ENCODE results near the gene EML1.

The EML1 gene

DNA sequence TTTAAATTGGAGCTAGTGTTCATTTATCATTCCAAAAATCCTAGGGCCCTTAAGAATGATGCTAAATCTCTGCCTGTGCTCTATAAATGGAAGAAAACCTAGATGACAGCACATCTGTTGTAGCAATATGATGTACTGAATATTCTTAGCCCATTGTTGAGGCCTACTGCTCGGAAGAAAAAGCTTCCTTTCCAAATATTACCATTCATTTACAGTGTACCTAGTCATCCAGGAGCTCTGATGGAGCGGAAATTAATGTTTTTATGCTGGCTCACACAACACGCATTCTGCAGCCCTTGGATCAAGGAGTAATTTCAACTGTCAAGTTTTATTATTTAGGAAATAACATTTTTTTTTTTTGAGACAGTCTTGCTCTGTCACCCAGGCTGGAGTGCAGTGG, 77.4 kb downstream of the EML1 start:
- in situ Hi-C loops (cut with MboI; ENCODE audit: low pct_unique_long_range_greater_than_20kb, low sequenced_read_pairs, unreplicated experiment) = no loop called here
- DNase-seq (ENCODE audit: low spot score) = no peak
- TF ChIP-seq, protein P1, sequence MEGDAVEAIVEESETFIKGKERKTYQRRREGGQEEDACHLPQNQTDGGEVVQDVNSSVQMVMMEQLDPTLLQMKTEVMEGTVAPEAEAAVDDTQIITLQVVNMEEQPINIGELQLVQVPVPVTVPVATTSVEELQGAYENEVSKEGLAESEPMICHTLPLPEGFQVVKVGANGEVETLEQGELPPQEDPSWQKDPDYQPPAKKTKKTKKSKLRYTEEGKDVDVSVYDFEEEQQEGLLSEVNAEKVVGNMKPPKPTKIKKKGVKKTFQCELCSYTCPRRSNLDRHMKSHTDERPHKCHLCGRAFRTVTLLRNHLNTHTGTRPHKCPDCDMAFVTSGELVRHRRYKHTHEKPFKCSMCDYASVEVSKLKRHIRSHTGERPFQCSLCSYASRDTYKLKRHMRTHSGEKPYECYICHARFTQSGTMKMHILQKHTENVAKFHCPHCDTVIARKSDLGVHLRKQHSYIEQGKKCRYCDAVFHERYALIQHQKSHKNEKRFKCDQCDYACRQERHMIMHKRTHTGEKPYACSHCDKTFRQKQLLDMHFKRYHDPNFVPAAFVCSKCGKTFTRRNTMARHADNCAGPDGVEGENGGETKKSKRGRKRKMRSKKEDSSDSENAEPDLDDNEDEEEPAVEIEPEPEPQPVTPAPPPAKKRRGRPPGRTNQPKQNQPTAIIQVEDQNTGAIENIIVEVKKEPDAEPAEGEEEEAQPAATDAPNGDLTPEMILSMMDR (IDR thresholded peaks at IDR 0.05; ENCODE audit: extremely low read depth, insufficient read depth, missing control alignments) = no peak

DNA sequence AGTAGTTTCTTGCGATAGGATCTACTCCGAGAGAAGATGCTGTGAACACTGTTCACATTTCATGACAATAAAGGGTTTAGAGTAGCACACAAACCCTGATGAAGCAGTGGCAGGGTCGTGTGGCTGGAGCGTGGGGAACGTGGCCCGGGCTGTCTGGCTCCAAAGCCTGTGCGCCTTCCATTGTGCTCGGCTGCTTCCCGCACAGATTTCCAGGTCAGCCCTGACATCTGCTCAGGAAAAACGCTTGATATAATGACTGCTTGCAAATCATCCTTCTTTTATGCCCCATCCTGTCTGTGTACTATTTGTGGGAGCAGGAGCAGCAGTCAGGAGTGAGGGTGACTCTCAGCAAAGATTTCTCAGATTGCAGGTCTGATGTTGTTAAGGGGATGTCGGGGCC, 78.6 kb downstream of the EML1 start:
- TF ChIP-seq, protein P1 (IDR thresholded peaks at IDR 0.05; ENCODE audit: extremely low read depth, insufficient read depth, missing control alignments) = no peak
- in situ Hi-C loops (cut with MboI; ENCODE audit: low pct_unique_long_range_greater_than_20kb, low sequenced_read_pairs, unreplicated experiment) = no loop called here
- DNase-seq (ENCODE audit: low spot score) = no peak

DNA sequence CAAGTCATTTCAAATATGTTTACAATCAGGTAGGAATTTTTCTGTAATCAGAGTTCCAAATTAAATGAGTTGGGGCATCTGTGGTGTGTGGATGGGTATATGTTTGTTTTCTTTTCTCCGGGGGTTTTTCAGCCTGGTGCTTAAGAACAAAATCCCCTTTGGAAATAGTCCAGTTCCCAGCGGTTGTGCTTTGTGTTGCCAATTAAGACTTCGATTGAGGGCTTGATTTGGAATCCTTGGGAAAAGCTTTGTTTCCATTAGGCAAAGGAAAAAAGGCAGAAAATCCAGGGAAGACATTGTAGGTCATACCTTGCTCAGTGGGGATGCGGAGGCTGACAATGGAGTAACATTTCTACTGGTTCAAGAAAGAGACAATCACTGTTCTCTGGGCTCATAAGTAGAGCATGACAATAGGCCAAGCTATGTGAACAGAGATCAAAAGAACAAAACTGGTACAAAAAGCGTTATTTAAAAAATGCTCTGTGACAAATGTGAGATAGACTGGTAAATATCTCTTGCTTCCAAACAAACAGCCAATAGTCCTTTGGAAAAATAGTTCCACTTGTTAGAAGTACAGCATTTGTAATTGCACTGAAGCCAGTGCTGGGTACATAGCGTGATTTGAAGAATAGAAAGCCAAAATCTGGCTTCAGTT, 79.7 kb downstream of the EML1 start:
- TF ChIP-seq, protein P1 (IDR thresholded peaks at IDR 0.05; ENCODE audit: extremely low read depth, insufficient read depth, missing control alignments) = no peak
- DNase-seq (ENCODE audit: low spot score) = no peak
- in situ Hi-C loops (cut with MboI; ENCODE audit: low pct_unique_long_range_greater_than_20kb, low sequenced_read_pairs, unreplicated experiment) = no loop called here

- no peak for DNase-seq (ENCODE audit: low spot score)
- in situ Hi-C loops (cut with MboI; ENCODE audit: low pct_unique_long_range_greater_than_20kb, low sequenced_read_pairs, unreplicated experiment) = no loop called here
- TF ChIP-seq, protein P1 (IDR thresholded peaks at IDR 0.05; ENCODE audit: extremely low read depth, insufficient read depth, missing control alignments) = no peak
These were observed 80.4 kb downstream of the EML1 start for GRCh38 chr14:99873653-99874052.

- TF ChIP-seq, protein P1 (IDR thresholded peaks at IDR 0.05; ENCODE audit: extremely low read depth, insufficient read depth, missing control alignments) = no peak
- DNase-seq (ENCODE audit: low spot score) = no peak
- in situ Hi-C loops (cut with MboI; ENCODE audit: low pct_unique_long_range_greater_than_20kb, low sequenced_read_pairs, unreplicated experiment) = no loop called here
These were observed 81.1 kb downstream of the EML1 start for GRCh38 chr14:99874306-99874705.

DNA sequence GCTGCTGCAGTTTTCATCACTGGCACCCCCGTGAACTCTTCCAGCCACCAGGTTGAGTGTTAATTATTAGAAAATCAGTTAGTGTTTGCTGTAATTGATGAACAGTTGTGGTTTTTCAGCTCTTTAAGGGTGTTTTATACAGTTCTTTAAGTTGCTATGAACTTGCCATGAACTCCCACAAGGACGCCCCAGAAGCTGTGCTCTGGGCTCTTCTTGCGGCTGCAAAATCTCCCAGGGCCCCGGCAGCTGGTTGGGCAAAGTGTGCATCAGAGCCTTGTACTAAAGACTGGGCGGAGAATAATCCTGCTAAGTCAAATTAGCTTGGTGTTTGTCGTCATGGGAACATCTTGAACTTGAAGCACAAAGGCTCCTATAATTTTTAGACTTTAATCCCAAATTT, 82.2 kb downstream of the EML1 start:
- in situ Hi-C loops (cut with MboI; ENCODE audit: low pct_unique_long_range_greater_than_20kb, low sequenced_read_pairs, unreplicated experiment) = loop anchor here (25.0 kb wide), 2 partner anchors 163 to 338 kb away; no protein-coding TSS in a partner anchor
- no peak for DNase-seq (ENCODE audit: low spot score)
- TF ChIP-seq, protein P1 (IDR thresholded peaks at IDR 0.05; ENCODE audit: extremely low read depth, insufficient read depth, missing control alignments) = no peak

All from GM13977 (cell line).